HG03066 (cell line): ENCODE measurements around the gene BRD8.

Experiments used
- ATAC-seq: cut with Tn5 transposase; IDR thresholded peaks from one replicate; pipeline ENCODE4 v1.9.1; 2021; ENCODE audit warnings: low read depth; ENCODE audit not compliant: unreplicated experiment

Gene BRD8

GRCh38 chr5:138102454-138103318, 75.7 kb downstream of the BRD8 start:
- ATAC-seq: no peak

DNA sequence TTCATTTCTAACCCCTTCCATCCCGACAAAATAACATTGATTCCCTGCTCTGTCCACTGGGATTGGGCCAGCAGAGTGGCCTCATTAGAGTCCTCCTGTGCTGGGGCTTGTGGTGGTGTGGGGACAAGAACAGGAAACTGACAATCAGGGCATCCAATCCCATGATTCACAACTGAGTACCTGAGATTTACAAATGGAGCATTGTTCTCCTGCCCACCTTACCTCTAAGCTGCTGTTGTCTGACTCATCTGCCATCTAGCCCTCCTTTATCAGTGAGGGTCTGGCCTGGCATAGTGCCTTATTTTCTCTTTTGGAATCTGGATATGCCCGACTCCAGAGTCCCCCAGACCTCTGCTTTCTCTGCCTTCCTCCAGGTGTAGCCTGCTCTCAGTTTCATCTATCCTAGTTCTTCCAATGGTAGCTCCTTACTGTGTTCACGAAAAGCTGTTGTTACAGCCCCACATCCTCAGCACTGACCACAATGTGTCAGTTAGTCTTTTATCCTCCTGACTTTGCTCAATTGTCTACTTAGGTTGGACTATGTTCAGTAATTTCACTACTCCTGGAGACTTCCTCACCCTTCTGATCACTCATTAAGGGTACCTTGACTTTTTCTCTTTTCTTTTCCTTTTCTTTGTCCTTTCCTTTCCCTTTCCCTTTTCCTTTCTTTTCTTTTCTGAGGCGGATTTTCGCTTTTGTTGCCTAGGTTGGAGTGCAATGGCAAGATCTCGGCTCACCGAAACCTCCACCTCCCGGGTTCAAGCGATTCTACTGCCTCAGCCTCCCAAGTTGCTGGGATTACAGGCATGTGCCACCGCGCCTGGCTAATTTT, 81.2 kb downstream of the BRD8 start:
- ATAC-seq: no peak

- ATAC-seq: no peak
Measured at GRCh38 chr5:138096363-138096762, 82.1 kb downstream of the BRD8 start.

DNA sequence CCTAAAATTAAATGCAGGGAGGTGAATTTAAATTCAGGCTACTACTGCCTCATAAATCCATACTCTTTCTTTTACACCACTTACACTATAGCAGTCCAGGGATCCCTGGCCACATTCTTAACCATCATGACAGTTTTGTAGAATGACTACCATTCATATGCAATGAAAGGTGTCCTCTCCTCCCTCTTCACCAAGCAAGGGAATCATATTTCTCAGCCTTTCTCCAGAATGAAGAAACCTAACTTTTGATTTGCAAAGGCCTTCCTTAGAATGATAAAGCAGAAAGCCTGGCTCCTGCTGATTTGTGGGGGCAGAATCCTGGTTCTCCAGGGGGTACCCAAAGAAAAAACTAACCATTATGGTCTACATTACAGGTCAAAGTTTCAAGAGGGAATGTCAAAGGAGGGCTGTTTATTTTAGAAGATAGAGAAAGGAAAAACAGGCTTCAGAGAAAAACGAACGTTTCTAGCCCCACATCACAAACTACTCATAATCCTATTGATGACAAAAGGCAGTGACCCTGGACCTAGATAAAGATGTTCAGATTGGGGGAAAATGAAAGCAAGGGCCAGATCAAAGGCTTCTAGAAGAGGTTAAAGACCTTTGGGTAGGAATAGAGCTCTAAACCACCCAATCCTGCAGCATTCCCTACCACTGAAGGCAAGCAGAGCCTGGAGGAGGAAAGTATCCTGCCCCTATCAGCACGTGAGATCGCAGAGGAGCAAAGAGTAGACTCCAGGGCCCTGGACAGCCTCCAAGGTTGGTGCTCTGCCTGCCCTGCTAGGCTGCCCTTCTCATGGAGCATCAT, 83.1 kb downstream of the BRD8 start:
- no peak for ATAC-seq

GRCh38 chr5:138093036-138093435, 85.4 kb downstream of the BRD8 start:
- ATAC-seq: no peak

- no peak for ATAC-seq
Measured at GRCh38 chr5:138092301-138092700, 86.1 kb downstream of the BRD8 start.

GRCh38 chr5:138091685-138092084, 86.7 kb downstream of the BRD8 start:
- no peak for ATAC-seq
